Esophagus (tissue), 2 donors: ENCODE results near the gene H6PD. TPM values are rescaled to one million over a fixed set of nuclear protein-coding genes. Genes with fewer than 3 reads are reported as not detected.
"Not testable (repeated sequence)": the region's sequence is repeated elsewhere in the genome, so short reads cannot be mapped to it uniquely, and the experiment has no call there.

ENCODE experiments used
- H3K27ac ChIP-seq, 2 donors: one replicate each; pipeline ENCODE4 v1.5.1; 2013; ENCODE audit warnings: low read depth in 2 of 2, mild to moderate bottlenecking in 2 of 2, inconsistent platforms in 1 of 2, low read length in 1 of 2, moderate library complexity in 1 of 2
- H3K27me3 ChIP-seq, 2 donors: one replicate each; pipeline ENCODE4 v1.6.1; 2013; ENCODE audit warnings: low read length in 2 of 2, control low read depth in 1 of 2, mild to moderate bottlenecking in 1 of 2; ENCODE audit not compliant: insufficient read depth in 2 of 2, control insufficient read depth in 1 of 2
- H3K36me3 ChIP-seq, 2 donors: one replicate each; pipeline ENCODE4 v1.6.1; 2013; ENCODE audit warnings: low read length in 1 of 2; ENCODE audit not compliant: control insufficient read depth in 2 of 2, insufficient read depth in 2 of 2
- H3K4me1 ChIP-seq, 2 donors: one replicate each; pipeline ENCODE4 v1.6.1; 2013; ENCODE audit warnings: low read length in 1 of 2; ENCODE audit not compliant: control insufficient read depth in 2 of 2, insufficient read depth in 2 of 2
- H3K4me3 ChIP-seq, 2 donors: one replicate each; pipeline ENCODE4 v1.5.1; 2013; ENCODE audit warnings: low read length in 2 of 2, mild to moderate bottlenecking in 2 of 2, low read depth in 1 of 2, moderate library complexity in 1 of 2
- H3K9me3 ChIP-seq, 2 donors: one replicate each; pipeline ENCODE4 v1.6.1; 2013; ENCODE audit warnings: mild to moderate bottlenecking in 2 of 2, low read depth in 1 of 2, low read length in 1 of 2, moderate library complexity in 1 of 2; ENCODE audit not compliant: control insufficient read depth in 2 of 2, insufficient read depth in 1 of 2
- WGBS, 2 donors: extraction: QIAGEN DNeasy Blood & Tissue Kit; methylation state at CpG; one replicate each; pipeline ENCODE4 v1.1.7; 2013; 5-methylcytosine and 5-hydroxymethylcytosine counted together
- polyA plus RNA-seq, 2 donors: library from polyadenylated mRNA; stranded (reverse); fragments of 200-250 nt; gene quantifications; one replicate each; pipeline ENCODE4 v1.2.3, GENCODE V29; 2013
- donor health status: healthy with polysubstance abuse.
- donor health status: Bipolar disorder and iron deficiency.

Gene H6PD
- polyA plus RNA-seq, 2 donors: 7.1 to 8.9 TPM

- H3K27me3 ChIP-seq, H3K4me3 ChIP-seq, H3K9me3 ChIP-seq, H3K36me3 ChIP-seq: not testable (repeated sequence)
- 70 to 72% methylated on average over 14 to 16 of the region's 16 CpGs for WGBS, 2 donors
- Histone ChIP-seq H3K4me1 (peaks cover 24 to 50% of the 10 kb centered on the region in 2 donors), H3K27ac (peak overlapping the region; percentile 76 to 90)
These were observed 65.3 kb downstream of the H6PD start for GRCh38 chr1:9299571-9300541.

GRCh38 chr1:9300573-9300972 is 66.0 kb downstream of the H6PD start:
- H3K4me1 ChIP-seq: peaks cover 21 to 50% of the 10 kb centered on the region in 2 donors
- H3K36me3 ChIP-seq: peaks cover 0 to 5% of the 10 kb centered on the region in 2 donors
- no peak overlapping the region for H3K4me3 ChIP-seq
- H3K27me3 ChIP-seq: no peaks in the 10 kb centered on the region
- no peaks in the 10 kb centered on the region for H3K9me3 ChIP-seq
- 54 to 58% methylated on average over 6 of the region's 6 CpGs for WGBS, 2 donors
- peak overlapping the region; percentile 76 to 90 for H3K27ac ChIP-seq

- 52 to 58% methylated on average over 9 of the region's 9 CpGs for WGBS, 2 donors
- no peaks in the 10 kb centered on the region for H3K27me3 ChIP-seq
- peak overlapping the region; percentile 38 to 70 for H3K27ac ChIP-seq
- peaks cover 0 to 5% of the 10 kb centered on the region in 2 donors for H3K36me3 ChIP-seq
- no peak overlapping the region for H3K4me3 ChIP-seq
- H3K4me1 ChIP-seq: peaks cover 24 to 41% of the 10 kb centered on the region in 2 donors
- H3K9me3 ChIP-seq: no peaks in the 10 kb centered on the region
These were observed 68.4 kb downstream of the H6PD start for GRCh38 chr1:9302745-9303524.

- Histone ChIP-seq H3K4me3 (no peak overlapping the region), H3K9me3 (no peaks in the 10 kb centered on the region), H3K4me1 (peaks cover 24 to 44% of the 10 kb centered on the region in 2 donors), H3K36me3 (peaks cover 0 to 5% of the 10 kb centered on the region in 2 donors), H3K27ac (peak overlapping the region in 1 of 2 donors; percentile 14), H3K27me3 (no peaks in the 10 kb centered on the region)
- WGBS, 2 donors: 89 to 91% methylated on average over 5 to 6 of the region's 6 CpGs
These were observed 69.3 kb downstream of the H6PD start for GRCh38 chr1:9303916-9304315.

- Histone ChIP-seq H3K4me1 (peaks cover 24 to 43% of the 10 kb centered on the region in 2 donors), H3K27me3 (no peaks in the 10 kb centered on the region), H3K27ac (no peak overlapping the region), H3K4me3 (no peak overlapping the region), H3K9me3 (no peaks in the 10 kb centered on the region), H3K36me3 (peaks cover 0 to 5% of the 10 kb centered on the region in 2 donors)
- WGBS, 2 donors: 87 to 90% methylated on average over 14 of the region's 14 CpGs
These were observed 70.6 kb downstream of the H6PD start for GRCh38 chr1:9305216-9305615.

GRCh38 chr1:9306006-9306405 is 71.4 kb downstream of the H6PD start:
- Histone ChIP-seq H3K9me3 (no peaks in the 10 kb centered on the region), H3K27me3 (no peaks in the 10 kb centered on the region), H3K4me1 (peaks cover 19 to 35% of the 10 kb centered on the region in 2 donors), H3K36me3 (peaks cover 0 to 3% of the 10 kb centered on the region in 2 donors), H3K27ac (no peak overlapping the region), H3K4me3 (no peak overlapping the region)
- WGBS, 2 donors: 78 to 84% methylated on average over 14 of the region's 14 CpGs

GRCh38 chr1:9307303-9307702 is 72.7 kb downstream of the H6PD start:
- Histone ChIP-seq H3K27ac (no peak overlapping the region), H3K4me3 (no peak overlapping the region), H3K9me3 (no peaks in the 10 kb centered on the region), H3K36me3 (no peaks in the 10 kb centered on the region), H3K4me1 (peaks cover 12 to 24% of the 10 kb centered on the region in 2 donors), H3K27me3 (no peaks in the 10 kb centered on the region)
- WGBS, 2 donors: 88 to 90% methylated on average over 10 of the region's 10 CpGs

- Histone ChIP-seq H3K4me1 (peaks cover 12 to 18% of the 10 kb centered on the region in 2 donors), H3K9me3 (no peaks in the 10 kb centered on the region), H3K27ac (no peak overlapping the region), H3K36me3 (no peaks in the 10 kb centered on the region), H3K4me3 (no peak overlapping the region), H3K27me3 (no peaks in the 10 kb centered on the region)
- 74 to 76% methylated on average over 9 of the region's 9 CpGs for WGBS, 2 donors
These were observed 73.7 kb downstream of the H6PD start for GRCh38 chr1:9308236-9308785.

GRCh38 chr1:9309080-9309479 is 74.5 kb downstream of the H6PD start:
- Histone ChIP-seq H3K4me1 (peaks cover 11 to 14% of the 10 kb centered on the region in 2 donors), H3K9me3 (no peaks in the 10 kb centered on the region), H3K36me3 (no peaks in the 10 kb centered on the region), H3K4me3 (no peak overlapping the region), H3K27ac (no peak overlapping the region), H3K27me3 (no peaks in the 10 kb centered on the region)
- 94% methylated on average over 8 of the region's 8 CpGs for WGBS, 2 donors
